Measurements from ENCODE around the gene TSEN15.
"Not testable (repeated sequence)": the region's sequence is repeated elsewhere in the genome, so short reads cannot be mapped to it uniquely, and the experiment has no call there.

The TSEN15 gene

GRCh38 chr1:184059887-184060286 lies 8.4 kb downstream of the TSEN15 start:
- no peak for DNase-seq

- DNase-seq: no peak
Measured at GRCh38 chr1:184060316-184060715, 8.8 kb downstream of the TSEN15 start.

- DNase-seq: no peak
Measured at GRCh38 chr1:184061396-184062003, 10.0 kb downstream of the TSEN15 start.

- DNase-seq: no peak
Measured at GRCh38 chr1:184062640-184063286, 11.2 kb downstream of the TSEN15 start.

GRCh38 chr1:184065559-184065958 lies 14.0 kb downstream of the TSEN15 start:
- no peak for DNase-seq

- DNase-seq: no peak
Measured at GRCh38 chr1:184068354-184068753, 16.8 kb downstream of the TSEN15 start.

GRCh38 chr1:184069675-184070074 lies 18.1 kb downstream of the TSEN15 start:
- no peak for DNase-seq

GRCh38 chr1:184072376-184072775 lies 20.8 kb downstream of the TSEN15 start:
- no peak for DNase-seq

GRCh38 chr1:184074383-184074782 lies 22.9 kb downstream of the TSEN15 start:
- DNase-seq: no peak

- no peak for DNase-seq
Measured at GRCh38 chr1:184075055-184076029, 23.8 kb downstream of the TSEN15 start.

GRCh38 chr1:184078564-184079249 lies 27.2 kb downstream of the TSEN15 start:
- DNase-seq: no peak

- DNase-seq: no peak
Measured at GRCh38 chr1:184080309-184080708, 28.8 kb downstream of the TSEN15 start.

GRCh38 chr1:184082541-184083415 lies 31.2 kb downstream of the TSEN15 start:
- no peak for DNase-seq

GRCh38 chr1:184085667-184086066 lies 34.1 kb downstream of the TSEN15 start:
- no peak for DNase-seq

GRCh38 chr1:184088037-184088436 lies 36.5 kb downstream of the TSEN15 start:
- DNase-seq: no peak

GRCh38 chr1:184093071-184093470 lies 41.5 kb downstream of the TSEN15 start:
- DNase-seq: no peak

GRCh38 chr1:184096005-184096404 lies 44.5 kb downstream of the TSEN15 start:
- DNase-seq: no peak

- not testable (repeated sequence) for DNase-seq
Measured at GRCh38 chr1:184096580-184096979, 45.0 kb downstream of the TSEN15 start.

- DNase-seq: no peak
Measured at GRCh38 chr1:184101141-184101540, 49.6 kb downstream of the TSEN15 start.

GRCh38 chr1:184101571-184101970 lies 50.0 kb downstream of the TSEN15 start:
- no peak for DNase-seq

GRCh38 chr1:184110272-184111204 lies 59.0 kb downstream of the TSEN15 start:
- DNase-seq: no peak

Data from activated CD4-positive, alpha-beta T cell treated with anti-CD3 and anti-CD28 coated beads, Interleukin-2, amount 50 U/mL, for 1 hour (primary cell).